GM21529 (cell line): Measurements from ENCODE around the gene OR10A5.
A peak's percentile ranks its signal among the peaks of the same experiment; 100 is the strongest.
"Not testable (repeated sequence)": the region's sequence is repeated elsewhere in the genome, so short reads cannot be mapped to it uniquely, and the experiment has no call there.

Source experiments
- ATAC-seq: cut with Tn5 transposase; IDR thresholded peaks from one replicate; pipeline ENCODE4 v1.9.1; 2021; ENCODE audit not compliant: unreplicated experiment

OR10A5 gene

GRCh38 chr11:6845383-6845782 lies at the start of gene OR10A5:
Gene OR10A5, plus strand, starts transcription at chr11:6845683. Its CDS starts 0 bp downstream, at chr11:6845683.
- no peak for ATAC-seq

- no peak for ATAC-seq
Observed at GRCh38 chr11:6799402-6799801, 46.1 kb upstream of the OR10A5 start, which contains the start of gene OR6A2. Gene OR6A2, minus strand, starts transcription at chr11:6799689. Its CDS starts 3,981 bp downstream, at chr11:6795708.

- ATAC-seq, result not testable (repeated sequence)
Observed at GRCh38 chr11:6801075-6801474, 44.4 kb upstream of the OR10A5 start.

- peak; percentile 89 for ATAC-seq
Observed at GRCh38 chr11:6812390-6813005, 33.0 kb upstream of the OR10A5 start.

DNA sequence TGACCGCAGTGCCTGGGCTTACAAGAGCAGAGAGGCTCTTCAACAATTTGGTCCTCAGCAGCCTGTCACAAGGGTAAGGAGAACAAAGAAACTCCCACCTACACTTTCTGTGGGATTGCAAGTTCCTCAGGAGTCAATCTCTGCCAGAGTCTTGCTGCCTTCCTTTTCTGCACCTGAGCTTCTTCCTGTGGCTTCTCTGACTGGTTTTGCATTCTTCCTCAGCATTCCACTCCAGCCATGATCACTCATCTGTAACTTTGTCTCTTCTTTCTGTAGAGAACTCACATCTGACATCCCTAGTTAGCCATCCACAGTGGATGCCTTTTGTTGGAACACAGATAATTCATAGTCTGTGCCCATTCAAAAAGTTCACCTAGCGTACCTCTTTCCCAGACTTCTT lies 31.8 kb upstream of the OR10A5 start:
- ATAC-seq, result no peak

- no peak for ATAC-seq
Observed at GRCh38 chr11:6817694-6818093, 27.8 kb upstream of the OR10A5 start.

- ATAC-seq, result no peak
Observed at GRCh38 chr11:6818967-6819366, 26.5 kb upstream of the OR10A5 start.

DNA sequence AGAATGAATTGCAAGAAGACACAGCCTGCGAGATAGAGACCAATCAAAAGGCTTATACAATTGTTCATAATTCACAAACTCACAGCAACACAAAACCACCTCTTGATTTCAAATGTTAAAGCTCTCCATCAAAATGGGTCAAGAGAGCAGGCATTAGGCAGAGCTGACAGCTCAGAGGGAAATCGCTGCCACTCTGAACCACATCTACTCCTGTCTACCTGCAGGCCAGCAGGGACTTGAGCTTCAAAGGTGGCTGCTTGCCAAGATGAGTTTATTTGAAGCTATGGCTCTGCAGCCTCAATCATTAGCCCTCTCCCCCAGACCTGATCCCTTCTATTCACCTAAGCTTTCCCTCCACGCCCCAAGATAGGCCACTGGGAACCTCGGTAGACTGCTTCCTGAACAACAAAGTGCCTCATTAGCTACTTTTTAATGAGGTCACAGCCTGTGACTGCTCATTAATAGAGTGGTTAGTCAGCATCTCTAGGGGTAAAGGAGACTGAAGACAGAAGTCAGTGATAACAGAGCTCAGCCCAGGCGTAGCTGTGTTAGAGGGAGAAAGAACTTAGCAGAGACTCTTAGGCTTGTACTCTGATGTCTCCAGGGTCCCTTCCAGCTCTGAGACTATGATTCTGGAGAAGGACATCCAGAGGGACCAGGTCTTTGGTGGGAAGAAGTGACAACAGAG lies 21.2 kb upstream of the OR10A5 start:
- no peak for ATAC-seq

DNA sequence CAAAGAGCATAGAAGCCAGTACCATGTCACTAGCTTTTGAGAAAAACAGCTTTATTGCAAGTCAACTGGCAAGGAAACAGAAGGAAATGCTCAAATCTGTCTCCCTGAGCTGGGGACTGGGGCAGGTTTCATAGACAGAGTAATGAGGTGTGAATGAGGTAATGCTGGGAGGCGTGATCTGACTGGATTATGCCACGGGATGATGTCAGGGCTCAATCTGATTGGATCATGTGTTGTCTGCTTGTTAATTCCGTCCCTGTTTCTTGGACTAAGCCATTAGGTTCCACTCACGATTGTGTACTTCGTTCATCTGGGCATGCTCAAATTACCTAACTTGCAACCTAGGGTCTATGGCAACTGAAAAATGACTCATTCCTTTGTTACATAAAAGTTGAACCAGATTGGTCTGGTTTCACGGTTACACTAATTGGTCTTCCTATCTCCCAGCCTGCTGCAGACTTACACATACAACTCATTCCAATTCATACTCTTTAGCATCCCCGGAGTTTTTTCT lies 20.2 kb upstream of the OR10A5 start:
- ATAC-seq, result no peak

- no peak for ATAC-seq
Observed at GRCh38 chr11:6828103-6828502, 17.4 kb upstream of the OR10A5 start.

DNA sequence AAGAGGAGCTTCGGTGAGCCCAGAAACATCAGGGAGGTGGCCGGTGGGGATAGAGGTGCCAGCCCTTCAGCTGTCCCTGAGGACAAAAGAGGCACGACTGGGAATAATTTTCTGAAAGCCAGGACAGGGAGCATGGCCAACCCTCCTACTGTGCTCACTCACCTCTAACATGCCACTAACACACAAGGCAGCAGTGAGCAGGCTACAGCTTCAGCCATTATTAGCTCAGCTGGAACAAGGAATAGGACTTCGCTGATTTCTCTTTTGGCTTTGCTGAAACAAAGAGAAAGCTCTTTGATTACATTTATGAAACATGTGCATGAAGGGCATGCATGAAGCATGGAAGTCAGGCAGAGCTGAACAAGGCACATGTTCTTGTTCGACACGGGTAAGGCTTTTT lies 12.1 kb upstream of the OR10A5 start:
- no peak for ATAC-seq

GRCh38 chr11:6834021-6834420 lies 11.5 kb upstream of the OR10A5 start:
- no peak for ATAC-seq

DNA sequence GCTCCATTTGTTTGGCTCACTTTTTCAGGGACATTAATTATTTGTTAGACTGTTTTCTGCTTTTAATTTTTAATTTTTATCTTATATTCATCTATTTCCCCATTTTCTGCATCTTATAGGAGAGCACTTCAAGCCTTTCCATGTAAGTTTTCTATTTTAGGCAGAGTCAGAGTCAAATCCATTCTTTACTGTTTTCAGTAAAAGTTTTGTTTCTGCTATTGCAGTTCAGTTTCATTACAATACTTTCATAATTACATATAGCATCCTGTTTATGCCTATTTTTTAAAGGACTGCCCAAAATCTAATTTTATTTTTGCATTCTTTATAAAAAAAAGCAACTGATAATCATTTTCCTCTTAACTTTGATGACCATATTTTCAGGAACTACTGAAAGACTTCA lies 3.8 kb upstream of the OR10A5 start:
- peak; percentile 71 for ATAC-seq

- no peak for ATAC-seq
Observed at GRCh38 chr11:6843670-6844069, 1.8 kb upstream of the OR10A5 start.

DNA sequence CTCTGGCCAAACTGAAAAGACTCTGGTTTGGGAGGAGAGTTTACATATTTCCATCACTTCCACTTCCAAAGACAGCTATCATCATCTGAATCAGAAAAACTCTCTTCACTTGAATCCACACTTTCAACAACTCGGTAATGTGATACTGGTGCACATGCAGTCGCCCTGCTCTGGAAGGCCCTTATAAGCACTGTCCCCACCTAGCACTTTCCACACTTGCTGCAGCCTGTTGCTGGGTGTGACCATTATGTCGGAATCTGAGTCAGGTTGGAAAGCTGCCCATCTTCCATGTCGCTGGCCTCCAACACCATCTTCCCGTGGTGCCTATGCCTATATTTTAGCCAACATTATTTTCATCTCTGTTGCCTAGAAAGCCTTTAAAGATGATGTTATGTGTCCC lies 1.1 kb upstream of the OR10A5 start:
- ATAC-seq, result no peak

GRCh38 chr11:6850526-6850925 lies 5.0 kb downstream of the OR10A5 start:
- no peak for ATAC-seq

DNA sequence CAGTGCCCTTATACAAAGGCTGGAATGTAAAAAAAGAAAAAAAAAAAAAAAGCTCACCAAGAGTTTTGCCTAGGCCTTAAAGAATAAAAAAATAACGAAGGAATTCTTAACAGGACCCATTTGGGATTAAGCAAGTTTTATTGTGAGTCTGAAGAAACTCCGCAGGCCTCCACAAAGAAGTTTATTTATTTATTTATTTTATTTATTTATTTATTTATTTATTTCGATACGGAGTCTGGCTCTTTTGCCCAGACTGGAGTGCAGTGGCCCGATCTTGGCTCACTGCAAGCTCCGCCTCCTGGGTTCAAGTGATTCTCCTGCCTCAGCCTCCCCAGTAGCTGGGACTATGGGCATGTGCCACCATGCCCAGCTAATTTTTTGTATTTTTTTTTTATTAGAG lies 9.3 kb downstream of the OR10A5 start:
- not testable (repeated sequence) for ATAC-seq

- no peak for ATAC-seq
Observed at GRCh38 chr11:6855971-6856541, 10.6 kb downstream of the OR10A5 start.

DNA sequence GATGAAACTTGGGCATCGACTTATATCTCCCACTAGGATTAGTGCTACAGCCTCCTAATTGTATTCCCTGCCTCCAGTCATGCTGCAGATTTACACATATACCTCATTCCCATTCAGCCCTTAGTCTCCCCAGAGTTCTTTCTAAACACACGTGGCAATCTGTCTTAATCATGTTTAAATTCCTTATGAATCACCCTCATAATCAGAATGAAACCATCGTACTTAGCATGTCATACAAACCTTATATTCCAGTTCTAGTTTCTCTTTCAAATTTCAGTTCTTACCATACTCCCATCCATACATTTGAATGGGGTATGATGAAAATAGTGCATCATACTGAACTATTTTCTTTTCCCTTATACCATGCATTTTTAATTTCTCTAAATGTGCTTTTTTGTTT lies 11.4 kb downstream of the OR10A5 start:
- peak; percentile 84 for ATAC-seq

DNA sequence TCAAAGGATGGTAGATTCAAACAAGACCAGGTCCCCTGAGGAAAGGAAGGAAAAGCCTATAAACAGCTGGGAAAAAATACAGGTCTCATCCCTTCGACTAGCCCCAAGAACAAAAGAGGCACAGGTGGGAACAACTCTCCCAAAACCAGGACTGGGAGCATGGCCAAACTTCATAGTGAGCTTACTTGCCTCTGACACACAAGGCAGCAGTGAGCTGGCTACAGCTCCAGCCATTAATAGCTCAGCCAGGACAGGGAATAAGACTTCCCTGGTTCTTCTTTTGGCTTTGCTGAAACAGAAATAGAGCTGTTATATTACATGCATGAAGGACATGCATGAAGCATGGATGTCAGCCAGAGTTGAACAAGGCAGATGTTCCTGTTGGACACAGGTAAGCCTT lies 17.5 kb downstream of the OR10A5 start, which contains the start of gene OR10A2:
Gene OR10A2, plus strand, starts transcription at position 97 of the 400 bp plus-strand sequence. CDS start 6,698 bp downstream, outside the sequence.
- ATAC-seq, result no peak

DNA sequence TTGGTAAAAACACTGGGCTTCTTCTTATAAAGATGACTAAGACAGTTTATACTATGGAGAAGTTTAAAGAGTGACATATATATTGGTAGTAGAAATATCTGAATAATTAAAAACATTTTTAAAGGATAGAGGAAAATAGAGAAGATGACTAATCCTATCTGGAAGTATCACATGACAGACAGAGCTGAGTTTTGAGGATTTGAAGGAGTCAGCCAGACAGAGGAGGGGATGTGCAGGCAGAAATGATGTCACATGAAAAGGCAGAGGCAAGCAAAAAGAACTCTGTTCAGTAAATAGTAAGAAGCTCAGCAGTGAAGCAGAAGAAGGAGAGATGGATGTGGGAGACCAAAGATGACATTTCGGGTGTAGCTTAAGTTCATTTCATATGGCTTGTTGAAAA lies 19.0 kb downstream of the OR10A5 start:
- no peak for ATAC-seq

GRCh38 chr11:6871278-6871677 lies 25.8 kb downstream of the OR10A5 start:
- no peak for ATAC-seq
